UCSD-AML1 (cell line): Measurements from ENCODE around the gene RTP5.
"Not testable (repeated sequence)": the region's sequence is repeated elsewhere in the genome, so short reads cannot be mapped to it uniquely, and the experiment has no call there.

Experiments used
- DNase-seq: peaks from one replicate; lab custom pipeline; 2025; ENCODE audit not compliant: unreplicated experiment; lab: John Stamatoyannopoulos, UW

RTP5 gene

GRCh38 chr2:241922411-241922810 is 52.9 kb downstream of the RTP5 start:
- no peak for DNase-seq

- not testable (repeated sequence) for DNase-seq
These were observed 53.5 kb downstream of the RTP5 start for GRCh38 chr2:241922816-241923601.
